AG04450 (cell line): Measurements from ENCODE around the gene SLC17A4. TPM values are rescaled to one million over a fixed set of nuclear protein-coding genes. Genes with fewer than 3 reads are reported as not detected.

Source experiments
- CTCF ChIA-PET: fragments of 300-600, 350-600 bp; formaldehyde crosslinking; extraction: SDS; loops from one replicate; lab custom pipeline; 2022; ENCODE audit warnings: antibody characterized with exemption, inconsistent platforms; lab: Charles Lee
- POLR2A ChIA-PET: fragments of 350-600 bp; formaldehyde crosslinking; extraction: SDS; loops from one replicate; lab custom pipeline; 2021; ENCODE audit warnings: antibody characterized with exemption, inconsistent platforms; lab: Yijun Ruan, JAX
- DNase-seq: peaks from one replicate; pipeline ENCODE4 v3.0.0-alpha.2; 2011; ENCODE audit warnings: low read depth, low spot score
- H3K27ac ChIP-seq: one replicate; pipeline ENCODE4 v1.5.1; 2012; ENCODE audit warnings: low read depth, low read length, control low read depth
- H3K27me3 ChIP-seq: one replicate; pipeline ENCODE4 v1.6.0; 2012; ENCODE audit warnings: low read length; ENCODE audit not compliant: control insufficient read depth, insufficient read depth
- H3K4me3 ChIP-seq: 2 replicates; pipeline ENCODE4 v1.5.1; 2011; ENCODE audit warnings: mild to moderate bottlenecking, low read depth, low read length, control low read depth
- H3K9me3 ChIP-seq: 2 replicates; pipeline ENCODE4 v1.5.1; 2012; ENCODE audit warnings: low read length; ENCODE audit not compliant: control insufficient read depth, insufficient read depth
- polyA plus RNA-seq: library from polyadenylated mRNA; depleted of rRNA; stranded (reverse); fragments of >200 nt; gene quantifications from 2 replicates; pipeline ENCODE4 v1.2.3, GENCODE V29; 2011
- TF ChIP-seq, protein P1 (sequence below): IDR thresholded peaks from 2 replicates; pipeline ENCODE4 v1.5.1; 2011; ENCODE audit warnings: low read depth, low read length, control low read depth, inconsistent platforms

The SLC17A4 gene
- polyA plus RNA-seq, 1 experiment: not detected

- Histone ChIP-seq H3K9me3 (no peaks in the 10 kb centered on the region), H3K27me3 (no peaks in the 10 kb centered on the region), H3K27ac (no peak overlapping the region), H3K4me3 (no peak overlapping the region)
- no peak for DNase-seq
- CTCF ChIA-PET: interaction anchor here (0.9 to 4.4 kb wide), 7 partner anchors 14 to 232 kb away, joined by 3 to 61 read pairs (median 4); no protein-coding TSS in a partner anchor
- TF ChIP-seq, protein P1, sequence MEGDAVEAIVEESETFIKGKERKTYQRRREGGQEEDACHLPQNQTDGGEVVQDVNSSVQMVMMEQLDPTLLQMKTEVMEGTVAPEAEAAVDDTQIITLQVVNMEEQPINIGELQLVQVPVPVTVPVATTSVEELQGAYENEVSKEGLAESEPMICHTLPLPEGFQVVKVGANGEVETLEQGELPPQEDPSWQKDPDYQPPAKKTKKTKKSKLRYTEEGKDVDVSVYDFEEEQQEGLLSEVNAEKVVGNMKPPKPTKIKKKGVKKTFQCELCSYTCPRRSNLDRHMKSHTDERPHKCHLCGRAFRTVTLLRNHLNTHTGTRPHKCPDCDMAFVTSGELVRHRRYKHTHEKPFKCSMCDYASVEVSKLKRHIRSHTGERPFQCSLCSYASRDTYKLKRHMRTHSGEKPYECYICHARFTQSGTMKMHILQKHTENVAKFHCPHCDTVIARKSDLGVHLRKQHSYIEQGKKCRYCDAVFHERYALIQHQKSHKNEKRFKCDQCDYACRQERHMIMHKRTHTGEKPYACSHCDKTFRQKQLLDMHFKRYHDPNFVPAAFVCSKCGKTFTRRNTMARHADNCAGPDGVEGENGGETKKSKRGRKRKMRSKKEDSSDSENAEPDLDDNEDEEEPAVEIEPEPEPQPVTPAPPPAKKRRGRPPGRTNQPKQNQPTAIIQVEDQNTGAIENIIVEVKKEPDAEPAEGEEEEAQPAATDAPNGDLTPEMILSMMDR: no peak
- POLR2A ChIA-PET: no interaction called here
Measured at GRCh38 chr6:25789475-25789874, 34.9 kb downstream of the SLC17A4 start.

GRCh38 chr6:25792016-25792415, 37.5 kb downstream of the SLC17A4 start:
- no peak for DNase-seq
- CTCF ChIA-PET: interaction anchor here (0.6 kb wide), 1 partner anchor 1407 kb away, joined by 6 read pairs; no protein-coding TSS in a partner anchor
- no peaks in the 10 kb centered on the region for H3K27me3 ChIP-seq
- TF ChIP-seq, protein P1: no peak
- H3K4me3 ChIP-seq: no peak overlapping the region
- no peaks in the 10 kb centered on the region for H3K9me3 ChIP-seq
- no peak overlapping the region for H3K27ac ChIP-seq
- POLR2A ChIA-PET: no interaction called here

- H3K9me3 ChIP-seq: no peaks in the 10 kb centered on the region
- CTCF ChIA-PET: no interaction called here
- H3K27ac ChIP-seq: no peak overlapping the region
- H3K4me3 ChIP-seq: no peak overlapping the region
- TF ChIP-seq, protein P1: no peak
- POLR2A ChIA-PET: no interaction called here
- DNase-seq: no peak
- no peaks in the 10 kb centered on the region for H3K27me3 ChIP-seq
Measured at GRCh38 chr6:25793970-25794369, 39.4 kb downstream of the SLC17A4 start.

DNA sequence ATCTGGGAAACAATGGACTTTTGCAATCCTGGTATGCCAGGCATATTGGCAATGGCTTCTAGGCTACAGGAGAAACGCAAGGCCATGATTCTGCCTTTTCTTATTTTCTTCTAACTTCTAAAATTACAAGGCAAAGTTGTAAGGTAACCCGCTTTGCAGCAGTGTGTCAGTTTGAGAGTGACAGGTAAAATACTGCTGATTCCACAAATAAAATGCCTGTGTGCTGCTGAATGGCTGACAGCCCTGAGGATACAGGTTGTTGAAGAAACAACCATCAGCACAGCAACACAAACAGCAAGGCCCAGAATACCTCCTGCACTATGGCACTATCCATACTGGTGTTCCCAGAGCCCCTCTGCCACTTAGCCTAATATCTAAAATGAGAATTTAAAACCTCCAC, 40.2 kb downstream of the SLC17A4 start:
- ChIA-PET CTCF (no interaction called here), POLR2A (no interaction called here)
- no peak for DNase-seq

GRCh38 chr6:25801436-25801835, 46.9 kb downstream of the SLC17A4 start:
- POLR2A ChIA-PET: no interaction called here
- CTCF ChIA-PET: interaction anchor here (1.0 kb wide), 1 partner anchor 191 kb away, joined by 5 read pairs; no protein-coding TSS in a partner anchor
- TF ChIP-seq, protein P1: no peak
- Histone ChIP-seq H3K27me3 (no peaks in the 10 kb centered on the region), H3K9me3 (no peaks in the 10 kb centered on the region), H3K4me3 (no peak overlapping the region), H3K27ac (no peak overlapping the region)
- DNase-seq: no peak

More for the DNA sequence above, 40.2 kb downstream of the SLC17A4 start:
- Histone ChIP-seq H3K27ac (no peak overlapping the region), H3K27me3 (no peaks in the 10 kb centered on the region), H3K4me3 (no peak overlapping the region), H3K9me3 (no peaks in the 10 kb centered on the region)
- TF ChIP-seq, protein P1: no peak
